Neural crest cell (in vitro differentiated cells): ENCODE results near the gene DUSP10. TPM values are rescaled to one million over a fixed set of nuclear protein-coding genes. Genes with fewer than 3 reads are reported as not detected.

ENCODE experiments used
- DNase-seq: peaks from one replicate; pipeline ENCODE4 v3.0.0; 2021; ENCODE audit warnings: low read depth, mixed read lengths, low spot score
- H3K27ac Mint-ChIP-seq: one replicate; pipeline ENCODE4 v1.8.0; 2021; ENCODE audit warnings: mild to moderate bottlenecking, mixed read lengths; ENCODE audit not compliant: unreplicated experiment
- H3K27me3 Mint-ChIP-seq: 2 replicates; pipeline ENCODE4 v1.8.0; 2021; ENCODE audit warnings: low read depth, mild to moderate bottlenecking, mixed read lengths
- H3K36me3 Mint-ChIP-seq: 2 replicates; pipeline ENCODE4 v1.8.0; 2021; ENCODE audit warnings: low read depth, mild to moderate bottlenecking, mixed read lengths
- H3K4me1 Mint-ChIP-seq: 2 replicates; pipeline ENCODE4 v1.8.0; 2021; ENCODE audit warnings: mixed read lengths
- H3K4me3 Mint-ChIP-seq: one replicate; pipeline ENCODE4 v1.8.0; 2021; ENCODE audit warnings: mild to moderate bottlenecking, mixed read lengths
- H3K9me3 Mint-ChIP-seq: 2 replicates; pipeline ENCODE4 v1.8.0; 2021; ENCODE audit warnings: mixed read lengths
- total RNA-seq: library from RNA; stranded (reverse); gene quantifications from 2 replicates; pipeline ENCODE4 v1.2.1, GENCODE V29; 2021
- TF ChIP-seq, protein P1 (sequence below): fragments of 200-600 bp; sonication (generic); conservative IDR thresholded peaks from 2 replicates; pipeline ENCODE4 v1.5.0; 2021; ENCODE audit warnings: antibody characterized with exemption, mild to moderate bottlenecking

DUSP10 gene
- total RNA-seq, 1 donor from 2014 or later = 1.6 TPM

DNA sequence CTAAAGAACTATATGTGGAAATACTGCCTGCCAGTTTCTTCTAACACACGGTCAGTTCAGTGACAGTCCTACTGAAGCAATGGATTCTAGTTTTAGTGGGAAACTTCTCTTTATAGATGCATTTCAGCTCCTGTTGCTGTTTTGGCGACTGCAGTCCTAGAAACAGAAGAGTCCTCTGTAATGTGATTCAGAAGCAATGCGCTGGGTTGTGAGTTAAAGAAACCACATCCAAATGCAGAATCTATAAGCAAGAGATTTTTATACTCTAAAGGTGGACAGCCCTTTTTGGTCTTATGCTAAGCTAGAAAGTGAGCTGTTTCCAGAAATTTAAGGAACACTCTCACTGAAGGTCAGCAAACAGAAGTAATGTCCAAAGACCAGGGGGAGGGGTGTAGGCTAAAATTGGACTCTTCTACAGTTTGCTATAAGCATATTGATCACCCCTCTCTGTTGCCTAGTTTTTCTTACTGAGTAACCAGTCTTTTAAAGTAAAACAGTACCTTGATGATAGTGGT lies 30.8 kb downstream of the DUSP10 start:
- H3K27me3 Mint-ChIP-seq = no peaks in the 10 kb centered on the region
- H3K27ac Mint-ChIP-seq = no peak overlapping the region
- peaks cover 22% of the 10 kb centered on the region for H3K4me1 Mint-ChIP-seq

GRCh38 chr1:221709854-221710253 lies 32.0 kb downstream of the DUSP10 start:
- Mint-ChIP-seq H3K27ac (no peak overlapping the region), H3K9me3 (peaks cover 6% of the 10 kb centered on the region), H3K27me3 (no peaks in the 10 kb centered on the region), H3K4me3 (no peak overlapping the region), H3K4me1 (peaks cover 15% of the 10 kb centered on the region), H3K36me3 (no peaks in the 10 kb centered on the region)
- TF ChIP-seq, protein P1, sequence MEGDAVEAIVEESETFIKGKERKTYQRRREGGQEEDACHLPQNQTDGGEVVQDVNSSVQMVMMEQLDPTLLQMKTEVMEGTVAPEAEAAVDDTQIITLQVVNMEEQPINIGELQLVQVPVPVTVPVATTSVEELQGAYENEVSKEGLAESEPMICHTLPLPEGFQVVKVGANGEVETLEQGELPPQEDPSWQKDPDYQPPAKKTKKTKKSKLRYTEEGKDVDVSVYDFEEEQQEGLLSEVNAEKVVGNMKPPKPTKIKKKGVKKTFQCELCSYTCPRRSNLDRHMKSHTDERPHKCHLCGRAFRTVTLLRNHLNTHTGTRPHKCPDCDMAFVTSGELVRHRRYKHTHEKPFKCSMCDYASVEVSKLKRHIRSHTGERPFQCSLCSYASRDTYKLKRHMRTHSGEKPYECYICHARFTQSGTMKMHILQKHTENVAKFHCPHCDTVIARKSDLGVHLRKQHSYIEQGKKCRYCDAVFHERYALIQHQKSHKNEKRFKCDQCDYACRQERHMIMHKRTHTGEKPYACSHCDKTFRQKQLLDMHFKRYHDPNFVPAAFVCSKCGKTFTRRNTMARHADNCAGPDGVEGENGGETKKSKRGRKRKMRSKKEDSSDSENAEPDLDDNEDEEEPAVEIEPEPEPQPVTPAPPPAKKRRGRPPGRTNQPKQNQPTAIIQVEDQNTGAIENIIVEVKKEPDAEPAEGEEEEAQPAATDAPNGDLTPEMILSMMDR = no peak
- no peak for DNase-seq

More for the DNA sequence above, 30.8 kb downstream of the DUSP10 start:
- TF ChIP-seq, protein P1 = no peak
- no peak overlapping the region for H3K4me3 Mint-ChIP-seq
- H3K9me3 Mint-ChIP-seq = peaks cover 7% of the 10 kb centered on the region
- no peaks in the 10 kb centered on the region for H3K36me3 Mint-ChIP-seq
- DNase-seq = no peak

- H3K9me3 Mint-ChIP-seq = peaks cover under 1% of the 10 kb centered on the region
- H3K27me3 Mint-ChIP-seq = no peaks in the 10 kb centered on the region
- no peak for DNase-seq
- H3K4me1 Mint-ChIP-seq = peaks cover 8% of the 10 kb centered on the region
- H3K27ac Mint-ChIP-seq = peak overlapping the region; percentile 64
- TF ChIP-seq, protein P1 = no peak
- H3K36me3 Mint-ChIP-seq = no peaks in the 10 kb centered on the region
- H3K4me3 Mint-ChIP-seq = peak overlapping the region; percentile 46
These were observed 32.9 kb downstream of the DUSP10 start for GRCh38 chr1:221708987-221709386.

DNA sequence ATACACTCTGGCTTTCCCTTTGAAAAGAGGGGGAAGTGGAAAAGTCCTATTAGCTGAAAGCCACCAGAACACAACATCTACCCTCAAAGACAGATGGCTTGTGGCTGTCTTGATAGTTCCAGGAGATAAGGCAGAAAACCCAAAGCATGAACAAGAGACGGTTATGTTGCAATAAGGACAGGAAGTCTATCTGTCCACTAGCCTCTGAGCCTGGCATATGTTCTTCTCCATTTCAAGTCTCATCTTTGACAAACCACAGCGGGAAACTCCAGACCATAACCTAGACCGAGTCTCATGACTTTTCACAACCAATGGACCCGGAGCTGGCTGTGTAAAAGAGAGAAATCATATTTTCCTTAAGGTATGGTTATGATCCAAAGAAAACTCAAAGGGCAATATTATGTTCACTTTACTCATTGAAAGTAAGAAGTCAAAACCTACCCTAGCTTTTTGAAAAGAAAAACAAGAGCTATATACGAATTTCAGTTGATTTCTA lies 33.8 kb downstream of the DUSP10 start:
- Mint-ChIP-seq H3K9me3 (no peaks in the 10 kb centered on the region), H3K4me1 (peaks cover 8% of the 10 kb centered on the region), H3K4me3 (no peak overlapping the region), H3K27ac (no peak overlapping the region), H3K36me3 (no peaks in the 10 kb centered on the region), H3K27me3 (no peaks in the 10 kb centered on the region)
- TF ChIP-seq, protein P1 = no peak
- DNase-seq = no peak

- H3K4me3 Mint-ChIP-seq = no peak overlapping the region
- no peak for DNase-seq
- H3K36me3 Mint-ChIP-seq = no peaks in the 10 kb centered on the region
- H3K9me3 Mint-ChIP-seq = no peaks in the 10 kb centered on the region
- H3K4me1 Mint-ChIP-seq = peaks cover 8% of the 10 kb centered on the region
- TF ChIP-seq, protein P1 = no peak
- H3K27me3 Mint-ChIP-seq = no peaks in the 10 kb centered on the region
- H3K27ac Mint-ChIP-seq = no peak overlapping the region
These were observed 34.9 kb downstream of the DUSP10 start for GRCh38 chr1:221706876-221707582.
